Breast epithelium (tissue), 4 donors: ENCODE results near the gene ANTXRL. TPM values are rescaled to one million over a fixed set of nuclear protein-coding genes. Genes with fewer than 3 reads are reported as not detected.
"Not testable (repeated sequence)": the region's sequence is repeated elsewhere in the genome, so short reads cannot be mapped to it uniquely, and the experiment has no call there.

Experiments used
- DNase-seq, 2 donors: peaks; one replicate each; pipeline ENCODE4 v3.0.0-alpha.2; 2019; ENCODE audit warnings: low spot score in 2 of 2
- H3K27ac ChIP-seq, 2 donors: fragments of 200-600 bp; sonication (generic) in 1 of 2; one replicate each; pipeline ENCODE4 v1.5.1; 2016 to 2019; ENCODE audit warnings: mild to moderate bottlenecking in 1 of 2
- H3K27me3 ChIP-seq, 2 donors: fragments of 200-600 bp; sonication (generic) in 1 of 2; one replicate each; pipeline versions ENCODE4 v1.5.1 to v1.6.0; 2017 to 2019; ENCODE audit warnings: control low read depth in 1 of 2, mild to moderate bottlenecking in 1 of 2
- H3K36me3 ChIP-seq: fragments of 200-600 bp; one replicate; pipeline ENCODE4 v1.5.1; 2019
- H3K4me1 ChIP-seq, 2 donors: fragments of 200-600 bp; sonication (generic); one replicate each; pipeline ENCODE4 v1.5.1; 2016 to 2019; ENCODE audit warnings: control low read depth in 1 of 2
- H3K4me3 ChIP-seq, 3 donors: fragments of 200-600 bp; sonication (generic); 1 replicate in 2 of 3; 2 replicates in 1 of 3; pipeline ENCODE4 v1.5.1; 2016 to 2019; ENCODE audit warnings: mild to moderate bottlenecking in 3 of 3, moderate library complexity in 2 of 3
- H3K9me3 ChIP-seq, 2 donors: fragments of 200-600 bp; sonication (generic) in 1 of 2; one replicate each; pipeline ENCODE4 v1.5.1; 2016 to 2019; ENCODE audit warnings: control low read depth in 1 of 2
- POLR2A ChIP-seq: fragments of 450-650 bp; IDR thresholded peaks from one replicate; pipeline ENCODE4 v1.6.1; 2016; ENCODE audit warnings: antibody characterized with exemption, mild to moderate bottlenecking, moderate library complexity
- POLR2AphosphoS5 ChIP-seq, 3 donors: sonication (generic); formaldehyde crosslinking; IDR thresholded peaks; one replicate each; pipeline ENCODE4 v1.6.1; 2017; ENCODE audit warnings: antibody characterized with exemption in 3 of 3
- intact Hi-C: fragments of 100-400 bp; cut with DNase I; formaldehyde crosslinking; loops from one replicate; pipeline ENCODE4 v1.15.1; 2023; ENCODE audit warnings: low total_unique reads
- total RNA-seq, 3 donors: library from RNA; depleted of rRNA; stranded (reverse); fragments of >200 nt; gene quantifications; one replicate each; pipeline ENCODE4 v1.1.0, GENCODE V29; 2016
- TF ChIP-seq, protein P1 (sequence below), 3 donors: fragments of 450-650 bp; IDR thresholded peaks; one replicate each; pipeline ENCODE4 v1.5.1; 2016 to 2017; ENCODE audit warnings: antibody characterized with exemption in 3 of 3, mild to moderate bottlenecking in 3 of 3, moderate library complexity in 3 of 3

Gene ANTXRL
- total RNA-seq, 3 donors from 2014 or later = 0.15 TPM; not detected in 2

DNA sequence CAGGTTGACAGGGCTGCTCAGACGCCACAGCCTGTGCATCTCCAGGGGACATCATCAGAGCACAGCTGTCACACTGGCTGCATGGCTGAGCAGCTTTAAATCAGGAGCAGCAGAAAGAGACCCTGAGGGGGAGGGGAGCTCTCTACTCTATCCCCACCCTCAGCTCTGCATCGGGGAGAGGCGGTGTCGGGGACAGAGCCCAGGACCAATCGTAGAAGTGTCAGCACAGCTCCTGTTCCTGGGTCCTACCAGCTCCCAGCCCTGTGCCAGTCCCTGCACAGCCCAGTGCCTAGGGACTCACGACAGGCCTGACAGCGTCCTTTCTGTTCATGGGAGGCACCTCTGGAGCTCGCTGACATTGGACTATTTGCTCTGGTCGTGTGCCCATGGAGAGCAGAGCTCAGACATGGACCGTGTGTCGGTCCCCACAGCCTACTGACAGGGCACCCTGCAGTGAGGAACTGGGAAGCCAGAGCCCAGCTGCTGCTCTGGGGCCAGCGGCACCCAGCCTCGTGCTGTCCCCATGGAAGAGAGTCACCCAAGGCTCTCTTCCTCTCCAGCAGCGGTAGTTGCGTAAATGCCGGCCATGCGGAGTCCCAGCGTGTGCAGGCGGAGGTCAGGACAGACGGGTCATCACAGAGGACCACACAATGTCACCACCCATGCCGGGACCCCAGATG, 20.4 kb upstream of the ANTXRL start:
- intact Hi-C loops = no loop called here
- no peaks in the 10 kb centered on the region for H3K27me3 ChIP-seq
- no peaks in the 10 kb centered on the region for H3K9me3 ChIP-seq
- DNase-seq = peak in 1 of 2 donors; percentile 13
- no peak for TF ChIP-seq POLR2A
- TF ChIP-seq, protein P1, sequence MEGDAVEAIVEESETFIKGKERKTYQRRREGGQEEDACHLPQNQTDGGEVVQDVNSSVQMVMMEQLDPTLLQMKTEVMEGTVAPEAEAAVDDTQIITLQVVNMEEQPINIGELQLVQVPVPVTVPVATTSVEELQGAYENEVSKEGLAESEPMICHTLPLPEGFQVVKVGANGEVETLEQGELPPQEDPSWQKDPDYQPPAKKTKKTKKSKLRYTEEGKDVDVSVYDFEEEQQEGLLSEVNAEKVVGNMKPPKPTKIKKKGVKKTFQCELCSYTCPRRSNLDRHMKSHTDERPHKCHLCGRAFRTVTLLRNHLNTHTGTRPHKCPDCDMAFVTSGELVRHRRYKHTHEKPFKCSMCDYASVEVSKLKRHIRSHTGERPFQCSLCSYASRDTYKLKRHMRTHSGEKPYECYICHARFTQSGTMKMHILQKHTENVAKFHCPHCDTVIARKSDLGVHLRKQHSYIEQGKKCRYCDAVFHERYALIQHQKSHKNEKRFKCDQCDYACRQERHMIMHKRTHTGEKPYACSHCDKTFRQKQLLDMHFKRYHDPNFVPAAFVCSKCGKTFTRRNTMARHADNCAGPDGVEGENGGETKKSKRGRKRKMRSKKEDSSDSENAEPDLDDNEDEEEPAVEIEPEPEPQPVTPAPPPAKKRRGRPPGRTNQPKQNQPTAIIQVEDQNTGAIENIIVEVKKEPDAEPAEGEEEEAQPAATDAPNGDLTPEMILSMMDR (IDR thresholded peaks at IDR 0.05) = no peak
- no peak for TF ChIP-seq POLR2AphosphoS5 (IDR thresholded peaks at IDR 0.05)
- H3K4me1 ChIP-seq = no peaks in the 10 kb centered on the region
- no peak overlapping the region for H3K27ac ChIP-seq
- no peaks in the 10 kb centered on the region for H3K36me3 ChIP-seq
- H3K4me3 ChIP-seq = no peak overlapping the region

DNA sequence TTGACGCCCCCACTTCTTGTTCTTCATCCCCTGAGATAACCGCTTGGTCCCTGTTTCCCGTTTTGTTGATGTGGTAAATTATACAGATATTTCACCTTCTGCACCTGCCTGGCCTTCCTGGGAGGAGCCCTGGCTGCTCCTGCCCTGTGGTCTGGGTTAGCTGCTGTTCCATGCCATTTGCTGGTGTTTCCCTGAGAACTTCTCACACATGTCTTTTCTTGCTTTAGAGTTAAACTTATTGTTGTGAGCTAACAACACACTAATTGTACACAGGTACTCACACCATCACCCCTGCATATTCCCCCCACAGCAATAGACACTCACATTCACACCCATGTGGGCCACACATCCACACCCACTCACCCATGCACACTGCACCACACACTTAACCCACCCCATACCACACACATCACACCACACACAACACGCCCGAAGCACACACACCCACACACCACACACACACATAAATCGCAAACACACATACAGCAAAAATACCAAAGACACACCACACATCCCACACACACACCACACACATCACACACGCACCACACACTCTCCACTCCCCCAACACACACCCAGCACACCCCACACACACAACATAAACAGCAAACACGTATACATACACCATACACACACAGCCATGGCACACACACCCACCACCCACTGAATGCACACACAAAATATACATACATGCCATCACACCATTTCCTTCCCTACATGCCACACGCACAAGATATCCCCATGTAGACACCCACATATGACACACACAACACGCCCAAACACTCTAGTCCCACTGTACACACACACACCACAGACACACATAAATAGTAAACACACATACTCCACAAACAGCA, 19.4 kb upstream of the ANTXRL start:
- Histone ChIP-seq H3K9me3 (no peaks in the 10 kb centered on the region), H3K4me3 (no peak overlapping the region)

DNA sequence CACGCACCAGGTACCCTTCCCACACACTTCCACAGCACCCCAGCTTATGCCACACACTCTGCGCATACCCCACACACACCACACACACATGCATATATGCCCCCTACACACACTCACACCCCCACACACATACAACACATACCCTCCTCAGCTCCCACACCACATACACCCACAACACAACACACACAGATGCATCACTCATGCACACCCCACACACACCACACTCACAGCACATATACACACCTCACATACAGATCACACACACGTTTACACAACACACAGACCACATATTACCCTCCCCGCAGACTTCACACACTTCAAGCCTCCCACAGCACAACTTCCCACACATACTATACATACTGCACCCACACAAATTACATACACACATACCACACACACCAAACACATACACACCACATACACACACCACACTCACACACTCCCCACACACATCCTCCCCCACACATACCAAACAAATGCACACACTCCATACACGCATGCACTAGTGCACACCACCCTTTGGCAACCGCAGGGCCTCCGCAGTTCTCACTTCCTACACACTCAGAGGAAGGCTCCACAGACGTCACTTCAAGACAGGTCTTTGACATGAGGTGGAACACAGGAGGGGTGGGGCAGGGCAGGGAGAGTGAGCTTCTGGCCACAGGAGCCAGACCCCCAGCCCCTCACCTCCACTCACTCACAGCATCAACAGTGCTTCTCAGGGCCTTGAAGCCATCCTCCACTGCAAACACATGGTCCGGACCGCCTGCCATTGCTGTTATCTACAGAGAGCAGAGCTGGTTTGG, 18.5 kb upstream of the ANTXRL start:
- TF ChIP-seq, protein P1 (IDR thresholded peaks at IDR 0.05) = no peak
- TF ChIP-seq POLR2AphosphoS5 (IDR thresholded peaks at IDR 0.05) = no peak
- TF ChIP-seq POLR2A = no peak
- no peak overlapping the region for H3K4me3 ChIP-seq

More for the DNA sequence above, 19.4 kb upstream of the ANTXRL start:
- no peaks in the 10 kb centered on the region for H3K4me1 ChIP-seq
- intact Hi-C loops = no loop called here
- TF ChIP-seq, protein P1 (IDR thresholded peaks at IDR 0.05) = no peak
- TF ChIP-seq POLR2AphosphoS5 (IDR thresholded peaks at IDR 0.05) = no peak
- TF ChIP-seq POLR2A = no peak
- no peak overlapping the region for H3K27ac ChIP-seq
- H3K27me3 ChIP-seq = no peaks in the 10 kb centered on the region
- H3K36me3 ChIP-seq = no peaks in the 10 kb centered on the region
- DNase-seq = peak in 1 of 2 donors; percentile 8

DNA sequence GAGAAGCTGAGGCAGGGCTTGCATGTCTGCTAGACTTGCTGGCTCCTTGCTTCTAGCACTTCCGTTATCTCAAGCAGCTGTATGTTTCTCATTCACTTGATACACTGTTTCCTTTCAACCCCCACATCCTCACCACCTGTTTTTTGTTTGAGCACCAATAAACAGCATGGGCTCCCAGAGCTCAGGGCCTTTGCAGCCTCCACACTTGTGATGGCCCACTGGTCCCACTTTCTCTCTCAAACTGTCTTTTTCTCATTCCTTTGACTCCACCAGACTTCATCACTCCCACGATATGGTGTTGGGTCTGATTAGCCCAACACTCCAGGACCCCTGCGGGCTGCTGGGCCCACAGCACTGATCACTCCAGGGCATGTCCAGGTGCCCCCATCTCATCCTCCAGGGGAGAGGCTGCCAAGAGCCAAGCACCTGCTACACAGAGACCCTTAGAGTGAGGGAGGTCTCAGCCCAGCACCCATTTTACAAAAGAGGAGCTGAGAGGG, 17.2 kb upstream of the ANTXRL start:
- H3K9me3 ChIP-seq, intact Hi-C loops, H3K4me3 ChIP-seq, H3K27ac ChIP-seq, H3K4me1 ChIP-seq, H3K27me3 ChIP-seq, H3K36me3 ChIP-seq: not testable (repeated sequence)
- DNase-seq = peak in 1 of 2 donors; percentile 5

More for the DNA sequence above, 18.5 kb upstream of the ANTXRL start:
- intact Hi-C loops = no loop called here
- Histone ChIP-seq H3K27me3 (no peaks in the 10 kb centered on the region), H3K27ac (no peak overlapping the region), H3K4me1 (no peaks in the 10 kb centered on the region), H3K9me3 (no peaks in the 10 kb centered on the region), H3K36me3 (no peaks in the 10 kb centered on the region)
- DNase-seq = peak in 1 of 2 donors; percentile 15

DNA sequence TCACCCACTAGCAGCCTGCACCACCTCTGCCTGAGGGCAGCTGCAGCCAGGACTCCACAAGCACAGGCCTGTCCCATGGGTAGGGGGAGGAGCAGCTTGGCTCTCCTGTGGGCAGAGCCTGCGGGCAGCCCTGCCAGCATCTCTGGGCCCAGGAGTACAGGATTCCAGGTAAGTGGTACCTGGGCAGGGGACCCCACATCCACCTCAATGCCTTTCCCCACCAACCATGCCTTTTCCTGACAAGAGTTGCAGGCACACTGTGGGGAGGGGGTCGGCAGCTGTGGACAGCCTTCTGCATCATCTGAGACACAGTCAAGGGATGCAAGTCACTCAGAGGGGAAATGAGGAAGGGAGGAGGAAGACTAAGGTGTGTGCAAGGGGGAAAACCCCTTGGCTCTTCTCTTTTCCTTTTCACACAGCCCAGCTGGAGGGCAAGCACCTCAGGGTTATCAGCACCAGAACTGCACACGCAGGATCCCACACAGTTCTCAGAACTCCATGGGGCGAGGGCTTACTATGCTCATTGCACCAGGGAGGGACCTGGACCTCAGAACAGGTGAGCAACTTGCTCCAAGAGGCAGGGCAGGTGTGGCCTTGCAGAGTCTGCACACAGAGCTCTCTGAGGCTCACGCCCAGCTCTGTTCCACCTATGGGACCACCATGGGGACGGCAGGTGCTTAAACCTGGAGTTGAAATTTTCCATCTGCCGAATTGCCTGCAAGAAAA, 16.5 kb upstream of the ANTXRL start:
- Histone ChIP-seq H3K36me3 (no peaks in the 10 kb centered on the region), H3K9me3 (no peaks in the 10 kb centered on the region), H3K27ac (no peak overlapping the region), H3K4me3 (no peak overlapping the region), H3K27me3 (no peaks in the 10 kb centered on the region), H3K4me1 (no peaks in the 10 kb centered on the region)
- TF ChIP-seq, protein P1 (IDR thresholded peaks at IDR 0.05) = no peak
- TF ChIP-seq POLR2AphosphoS5 (IDR thresholded peaks at IDR 0.05) (no peak), POLR2A (no peak)
- intact Hi-C loops = no loop called here
- DNase-seq = peak in 1 of 2 donors; percentile 7

DNA sequence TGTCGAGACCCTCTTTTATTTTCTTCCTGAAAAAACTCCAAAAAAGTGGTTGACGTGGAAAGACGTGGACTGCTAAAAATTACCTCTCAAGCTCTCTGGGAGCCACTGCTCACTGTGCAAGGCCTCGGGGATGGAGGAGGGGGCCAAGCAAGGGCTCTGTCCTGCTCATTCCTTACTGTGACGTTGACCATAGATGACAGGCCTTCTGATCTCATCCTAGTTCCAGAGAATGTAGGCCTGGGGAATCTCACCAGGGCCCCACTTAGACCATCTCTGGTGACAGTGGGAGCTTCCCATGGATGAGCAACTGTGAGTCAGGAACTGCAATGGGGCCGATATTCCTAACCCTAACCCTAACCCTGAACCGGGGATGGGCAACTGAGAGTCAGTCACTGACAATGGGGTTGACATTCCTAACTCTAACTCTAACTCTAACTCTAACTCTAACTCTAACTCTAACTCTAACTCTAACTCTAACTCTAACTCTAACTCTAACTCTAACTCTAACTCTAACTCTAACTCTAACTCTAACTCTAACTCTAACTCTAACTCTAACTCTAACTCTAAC, 15.8 kb upstream of the ANTXRL start:
- H3K36me3 ChIP-seq, H3K4me1 ChIP-seq, intact Hi-C loops, DNase-seq, H3K9me3 ChIP-seq, H3K4me3 ChIP-seq, H3K27ac ChIP-seq, H3K27me3 ChIP-seq: not testable (repeated sequence)

DNA sequence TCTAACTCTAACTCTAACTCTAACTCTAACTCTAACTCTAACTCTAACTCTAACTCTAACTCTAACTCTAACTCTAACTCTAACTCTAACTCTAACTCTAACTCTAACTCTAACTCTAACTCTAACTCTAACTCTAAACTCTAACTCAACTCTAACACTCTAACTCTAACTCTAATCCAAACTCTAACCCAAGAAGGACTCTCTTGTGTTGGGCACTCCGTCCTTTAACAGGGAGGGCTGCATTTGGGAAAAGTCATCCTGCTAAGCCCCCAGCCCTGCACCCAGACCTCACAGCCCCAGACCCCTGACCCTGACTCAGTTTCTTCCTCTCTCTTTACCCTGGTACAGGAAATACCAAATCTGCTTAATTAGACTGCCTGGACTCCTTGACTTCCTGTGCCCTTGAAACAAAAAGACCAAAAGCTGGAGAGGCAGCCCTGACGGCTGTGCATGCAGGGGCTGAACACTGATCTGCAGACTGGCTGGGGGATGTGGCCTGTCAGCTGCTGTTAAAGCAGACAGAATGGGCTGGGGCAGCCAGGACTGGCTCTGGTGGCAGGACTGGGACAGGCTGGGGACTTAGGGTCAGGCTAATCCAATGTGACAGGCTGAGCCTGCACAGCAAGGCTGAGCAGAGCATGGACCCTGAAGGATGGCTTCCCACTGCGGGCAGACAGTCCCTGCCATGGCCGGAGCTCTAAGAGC, 14.8 kb upstream of the ANTXRL start:
- H3K4me1 ChIP-seq, H3K36me3 ChIP-seq, DNase-seq, intact Hi-C loops, H3K9me3 ChIP-seq, H3K27me3 ChIP-seq, H3K4me3 ChIP-seq: not testable (repeated sequence)
- peak overlapping the region in 1 of 2 donors; percentile 65 for H3K27ac ChIP-seq
